ENCODE measurements around the gene SCAP. TPM values are rescaled to one million over a fixed set of nuclear protein-coding genes. Genes with fewer than 3 reads are reported as not detected.

The SCAP gene
- total and polyA plus RNA-seq, 2 of the 13 experiments (the other 11 are each of a cell fraction or from before 2014, with no cell fraction given), result 40.4 to 53.3 TPM

DNA sequence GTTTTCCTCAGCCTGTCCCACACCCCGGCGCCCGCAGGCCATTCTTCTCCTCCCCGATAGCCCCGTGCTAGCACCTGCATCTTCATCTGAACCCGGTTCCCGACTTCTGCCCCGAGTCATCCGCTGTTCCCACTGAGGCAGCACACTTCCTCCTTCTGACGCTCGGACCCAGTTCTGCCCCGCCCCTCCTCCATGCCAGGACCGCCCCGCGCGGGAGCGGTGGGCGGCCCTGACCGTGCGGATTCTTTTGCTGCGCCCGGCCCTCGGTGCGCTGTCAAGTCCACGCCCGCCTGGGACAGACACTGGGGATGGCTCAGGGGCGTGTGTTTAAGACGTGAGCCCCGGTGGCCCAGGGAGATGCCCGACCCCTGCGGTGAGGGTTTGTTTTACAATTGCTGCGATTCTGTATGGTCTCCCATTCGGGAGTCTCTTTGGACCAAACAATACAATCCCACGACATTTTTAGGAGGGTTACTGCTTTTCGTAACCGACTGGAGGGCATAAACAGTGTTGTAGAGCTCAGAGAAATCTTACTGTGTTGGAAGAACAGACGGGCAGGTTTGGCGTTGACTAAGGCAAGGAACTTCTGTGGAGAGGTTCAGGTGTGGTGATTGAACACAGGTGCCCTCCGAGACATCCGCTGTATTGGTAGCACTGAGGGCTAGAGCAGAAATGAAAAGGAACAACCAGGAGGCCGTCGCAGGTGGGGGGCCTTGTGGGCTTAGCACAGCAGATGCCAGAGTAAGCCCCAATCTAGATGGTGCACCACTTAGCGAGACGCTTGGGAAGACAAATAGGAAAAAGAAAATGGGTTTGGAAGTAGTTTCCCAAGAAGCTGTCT lies 94.2 kb downstream of the SCAP start (continued):
- TF ChIP-seq, protein P1, sequence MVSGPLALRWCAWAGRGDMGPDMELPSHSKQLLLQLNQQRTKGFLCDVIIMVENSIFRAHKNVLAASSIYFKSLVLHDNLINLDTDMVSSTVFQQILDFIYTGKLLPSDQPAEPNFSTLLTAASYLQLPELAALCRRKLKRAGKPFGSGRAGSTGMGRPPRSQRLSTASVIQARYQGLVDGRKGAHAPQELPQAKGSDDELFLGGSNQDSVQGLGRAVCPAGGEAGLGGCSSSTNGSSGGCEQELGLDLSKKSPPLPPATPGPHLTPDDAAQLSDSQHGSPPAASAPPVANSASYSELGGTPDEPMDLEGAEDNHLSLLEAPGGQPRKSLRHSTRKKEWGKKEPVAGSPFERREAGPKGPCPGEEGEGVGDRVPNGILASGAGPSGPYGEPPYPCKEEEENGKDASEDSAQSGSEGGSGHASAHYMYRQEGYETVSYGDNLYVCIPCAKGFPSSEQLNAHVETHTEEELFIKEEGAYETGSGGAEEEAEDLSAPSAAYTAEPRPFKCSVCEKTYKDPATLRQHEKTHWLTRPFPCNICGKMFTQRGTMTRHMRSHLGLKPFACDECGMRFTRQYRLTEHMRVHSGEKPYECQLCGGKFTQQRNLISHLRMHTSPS (CRISPR knock-in tag; IDR thresholded peaks at IDR 0.05; ENCODE audit: low read depth), result no peak
- TF ChIP-seq, protein P2, sequence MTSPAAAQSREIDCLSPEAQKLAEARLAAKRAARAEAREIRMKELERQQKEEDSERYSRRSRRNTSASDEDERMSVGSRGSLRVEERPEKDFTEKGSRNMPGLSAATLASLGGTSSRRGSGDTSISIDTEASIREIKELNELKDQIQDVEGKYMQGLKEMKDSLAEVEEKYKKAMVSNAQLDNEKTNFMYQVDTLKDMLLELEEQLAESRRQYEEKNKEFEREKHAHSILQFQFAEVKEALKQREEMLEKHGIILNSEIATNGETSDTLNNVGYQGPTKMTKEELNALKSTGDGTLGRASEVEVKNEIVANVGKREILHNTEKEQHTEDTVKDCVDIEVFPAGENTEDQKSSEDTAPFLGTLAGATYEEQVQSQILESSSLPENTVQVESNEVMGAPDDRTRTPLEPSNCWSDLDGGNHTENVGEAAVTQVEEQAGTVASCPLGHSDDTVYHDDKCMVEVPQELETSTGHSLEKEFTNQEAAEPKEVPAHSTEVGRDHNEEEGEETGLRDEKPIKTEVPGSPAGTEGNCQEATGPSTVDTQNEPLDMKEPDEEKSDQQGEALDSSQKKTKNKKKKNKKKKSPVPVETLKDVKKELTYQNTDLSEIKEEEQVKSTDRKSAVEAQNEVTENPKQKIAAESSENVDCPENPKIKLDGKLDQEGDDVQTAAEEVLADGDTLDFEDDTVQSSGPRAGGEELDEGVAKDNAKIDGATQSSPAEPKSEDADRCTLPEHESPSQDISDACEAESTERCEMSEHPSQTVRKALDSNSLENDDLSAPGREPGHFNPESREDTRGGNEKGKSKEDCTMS (CRISPR knock-in tag; conservative IDR thresholded peaks at IDR 0.05), result no peak
- TF ChIP-seq ARNT (IDR thresholded peaks at IDR 0.05), result no peak
- TF ChIP-seq IKZF4 (CRISPR knock-in tag; IDR thresholded peaks at IDR 0.05; ENCODE audit: borderline replicate concordance, low read depth, not compliant biosample characterization), result no peak
- TF ChIP-seq CHCHD3 (CRISPR knock-in tag; IDR thresholded peaks at IDR 0.05), result no peak
- no peak for TF ChIP-seq ZNF256 (CRISPR knock-in tag; conservative IDR thresholded peaks at IDR 0.05)
- TF ChIP-seq ZNF678 (CRISPR knock-in tag; IDR thresholded peaks at IDR 0.05), result 0 out of 2 replicates have a peak, but pooled peaks have one; percentile 21
- no peak for TF ChIP-seq ZNF367 (CRISPR knock-in tag; IDR thresholded peaks at IDR 0.05; ENCODE audit: borderline replicate concordance)
- TF ChIP-seq ZFY (CRISPR knock-in tag; IDR thresholded peaks at IDR 0.05), result no peak
- TF ChIP-seq, protein P3, sequence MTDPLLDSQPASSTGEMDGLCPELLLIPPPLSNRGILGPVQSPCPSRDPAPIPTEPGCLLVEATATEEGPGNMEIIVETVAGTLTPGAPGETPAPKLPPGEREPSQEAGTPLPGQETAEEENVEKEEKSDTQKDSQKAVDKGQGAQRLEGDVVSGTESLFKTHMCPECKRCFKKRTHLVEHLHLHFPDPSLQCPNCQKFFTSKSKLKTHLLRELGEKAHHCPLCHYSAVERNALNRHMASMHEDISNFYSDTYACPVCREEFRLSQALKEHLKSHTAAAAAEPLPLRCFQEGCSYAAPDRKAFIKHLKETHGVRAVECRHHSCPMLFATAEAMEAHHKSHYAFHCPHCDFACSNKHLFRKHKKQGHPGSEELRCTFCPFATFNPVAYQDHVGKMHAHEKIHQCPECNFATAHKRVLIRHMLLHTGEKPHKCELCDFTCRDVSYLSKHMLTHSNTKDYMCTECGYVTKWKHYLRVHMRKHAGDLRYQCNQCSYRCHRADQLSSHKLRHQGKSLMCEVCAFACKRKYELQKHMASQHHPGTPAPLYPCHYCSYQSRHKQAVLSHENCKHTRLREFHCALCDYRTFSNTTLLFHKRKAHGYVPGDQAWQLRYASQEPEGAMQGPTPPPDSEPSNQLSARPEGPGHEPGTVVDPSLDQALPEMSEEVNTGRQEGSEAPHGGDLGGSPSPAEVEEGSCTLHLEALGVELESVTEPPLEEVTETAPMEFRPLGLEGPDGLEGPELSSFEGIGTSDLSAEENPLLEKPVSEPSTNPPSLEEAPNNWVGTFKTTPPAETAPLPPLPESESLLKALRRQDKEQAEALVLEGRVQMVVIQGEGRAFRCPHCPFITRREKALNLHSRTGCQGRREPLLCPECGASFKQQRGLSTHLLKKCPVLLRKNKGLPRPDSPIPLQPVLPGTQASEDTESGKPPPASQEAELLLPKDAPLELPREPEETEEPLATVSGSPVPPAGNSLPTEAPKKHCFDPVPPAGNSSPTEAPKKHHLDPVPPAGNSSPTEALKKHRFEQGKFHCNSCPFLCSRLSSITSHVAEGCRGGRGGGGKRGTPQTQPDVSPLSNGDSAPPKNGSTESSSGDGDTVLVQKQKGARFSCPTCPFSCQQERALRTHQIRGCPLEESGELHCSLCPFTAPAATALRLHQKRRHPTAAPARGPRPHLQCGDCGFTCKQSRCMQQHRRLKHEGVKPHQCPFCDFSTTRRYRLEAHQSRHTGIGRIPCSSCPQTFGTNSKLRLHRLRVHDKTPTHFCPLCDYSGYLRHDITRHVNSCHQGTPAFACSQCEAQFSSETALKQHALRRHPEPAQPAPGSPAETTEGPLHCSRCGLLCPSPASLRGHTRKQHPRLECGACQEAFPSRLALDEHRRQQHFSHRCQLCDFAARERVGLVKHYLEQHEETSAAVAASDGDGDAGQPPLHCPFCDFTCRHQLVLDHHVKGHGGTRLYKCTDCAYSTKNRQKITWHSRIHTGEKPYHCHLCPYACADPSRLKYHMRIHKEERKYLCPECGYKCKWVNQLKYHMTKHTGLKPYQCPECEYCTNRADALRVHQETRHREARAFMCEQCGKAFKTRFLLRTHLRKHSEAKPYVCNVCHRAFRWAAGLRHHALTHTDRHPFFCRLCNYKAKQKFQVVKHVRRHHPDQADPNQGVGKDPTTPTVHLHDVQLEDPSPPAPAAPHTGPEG (CRISPR knock-in tag; IDR thresholded peaks at IDR 0.05), result no peak
- TF ChIP-seq, protein P4, sequence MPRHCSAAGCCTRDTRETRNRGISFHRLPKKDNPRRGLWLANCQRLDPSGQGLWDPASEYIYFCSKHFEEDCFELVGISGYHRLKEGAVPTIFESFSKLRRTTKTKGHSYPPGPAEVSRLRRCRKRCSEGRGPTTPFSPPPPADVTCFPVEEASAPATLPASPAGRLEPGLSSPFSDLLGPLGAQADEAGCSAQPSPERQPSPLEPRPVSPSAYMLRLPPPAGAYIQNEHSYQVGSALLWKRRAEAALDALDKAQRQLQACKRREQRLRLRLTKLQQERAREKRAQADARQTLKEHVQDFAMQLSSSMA (CRISPR knock-in tag; IDR thresholded peaks at IDR 0.05), result no peak; the same call in 1 of the 2 replicates
- TF ChIP-seq, protein P5, sequence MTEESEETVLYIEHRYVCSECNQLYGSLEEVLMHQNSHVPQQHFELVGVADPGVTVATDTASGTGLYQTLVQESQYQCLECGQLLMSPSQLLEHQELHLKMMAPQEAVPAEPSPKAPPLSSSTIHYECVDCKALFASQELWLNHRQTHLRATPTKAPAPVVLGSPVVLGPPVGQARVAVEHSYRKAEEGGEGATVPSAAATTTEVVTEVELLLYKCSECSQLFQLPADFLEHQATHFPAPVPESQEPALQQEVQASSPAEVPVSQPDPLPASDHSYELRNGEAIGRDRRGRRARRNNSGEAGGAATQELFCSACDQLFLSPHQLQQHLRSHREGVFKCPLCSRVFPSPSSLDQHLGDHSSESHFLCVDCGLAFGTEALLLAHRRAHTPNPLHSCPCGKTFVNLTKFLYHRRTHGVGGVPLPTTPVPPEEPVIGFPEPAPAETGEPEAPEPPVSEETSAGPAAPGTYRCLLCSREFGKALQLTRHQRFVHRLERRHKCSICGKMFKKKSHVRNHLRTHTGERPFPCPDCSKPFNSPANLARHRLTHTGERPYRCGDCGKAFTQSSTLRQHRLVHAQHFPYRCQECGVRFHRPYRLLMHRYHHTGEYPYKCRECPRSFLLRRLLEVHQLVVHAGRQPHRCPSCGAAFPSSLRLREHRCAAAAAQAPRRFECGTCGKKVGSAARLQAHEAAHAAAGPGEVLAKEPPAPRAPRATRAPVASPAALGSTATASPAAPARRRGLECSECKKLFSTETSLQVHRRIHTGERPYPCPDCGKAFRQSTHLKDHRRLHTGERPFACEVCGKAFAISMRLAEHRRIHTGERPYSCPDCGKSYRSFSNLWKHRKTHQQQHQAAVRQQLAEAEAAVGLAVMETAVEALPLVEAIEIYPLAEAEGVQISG (CRISPR knock-in tag; IDR thresholded peaks at IDR 0.05), result no peak
- TF ChIP-seq, protein P6, sequence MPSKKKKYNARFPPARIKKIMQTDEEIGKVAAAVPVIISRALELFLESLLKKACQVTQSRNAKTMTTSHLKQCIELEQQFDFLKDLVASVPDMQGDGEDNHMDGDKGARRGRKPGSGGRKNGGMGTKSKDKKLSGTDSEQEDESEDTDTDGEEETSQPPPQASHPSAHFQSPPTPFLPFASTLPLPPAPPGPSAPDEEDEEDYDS (CRISPR knock-in tag; IDR thresholded peaks at IDR 0.05), result peak; percentile 46; the same call in 1 of the 2 replicates

Measured in HepG2 (cell line).